Psoas muscle (tissue), 8 donors: ENCODE measurements around the gene GID8. TPM values are rescaled to one million over a fixed set of nuclear protein-coding genes. Genes with fewer than 3 reads are reported as not detected.

ENCODE experiments used
- ATAC-seq, 4 donors: fragments of 200-7000 bp; cut with Tn5 transposase; one replicate each; pipeline ENCODE4 v1.9.1; 2020; ENCODE audit warnings: moderate library complexity in 3 of 4, mild to moderate bottlenecking in 2 of 4
- DNase-seq, 2 donors: peaks; one replicate each; pipeline ENCODE4 v3.0.0-alpha.2; 2020
- H3K27ac ChIP-seq: fragments of 200-600 bp; one replicate; pipeline ENCODE4 v1.8.0; 2022
- H3K27me3 ChIP-seq, 3 donors: fragments of 200-600 bp in 1 of 3; one replicate each; pipeline versions ENCODE4 v1.6.1 to v1.8.0; 2013 to 2022; ENCODE audit warnings: low read length in 2 of 3, mild to moderate bottlenecking in 2 of 3, moderate library complexity in 1 of 3; ENCODE audit not compliant: insufficient read depth in 3 of 3
- H3K36me3 ChIP-seq, 2 donors: fragments of 200-600 bp in 1 of 2; one replicate each; pipeline versions ENCODE4 v1.6.1 to v1.8.0; 2013 to 2022; ENCODE audit warnings: low read depth in 1 of 2, mild to moderate bottlenecking in 1 of 2, moderate library complexity in 1 of 2; ENCODE audit not compliant: insufficient read depth in 1 of 2
- H3K4me1 ChIP-seq: fragments of 200-600 bp; one replicate; pipeline ENCODE4 v1.8.0; 2022
- H3K4me3 ChIP-seq: fragments of 200-600 bp; one replicate; pipeline ENCODE4 v1.8.0; 2022; ENCODE audit warnings: mild to moderate bottlenecking
- H3K9me3 ChIP-seq: fragments of 200-600 bp; one replicate; pipeline ENCODE4 v1.8.0; 2022
- WGBS, 3 donors: extraction: QIAGEN DNeasy Blood & Tissue Kit; methylation state at CpG; one replicate each; pipeline versions ENCODE4 v1.1.6 to v1.1.7; 2013; 5-methylcytosine and 5-hydroxymethylcytosine counted together
- intact Hi-C, 2 donors: fragments of 100-400 bp; cut with DNase I; formaldehyde crosslinking; loops; one replicate each; pipeline versions ENCODE4 v1.11.0 to v1.14.2; 2022
- long read RNA-seq, 2 donors: library from polyadenylated mRNA; unstranded; transcript quantifications; one replicate each; pipeline ENCODE4 v2.0.0, GENCODE V29; 2021
- polyA plus RNA-seq, 3 donors: library from polyadenylated mRNA; stranded (reverse); fragments of 200-250 nt; gene quantifications; one replicate each; pipeline ENCODE4 v1.2.3, GENCODE V29; 2013
- total RNA-seq, 4 donors: library from RNA; stranded (reverse); fragmentation: NEBNext Ultra II Directional in 2 of 4; extraction: Animal tissue kit (Norgen Biotek cat#: 25700) in 2 of 4; gene quantifications; one replicate each; pipeline versions ENCODE4 v1.2.1 to v1.2.4, GENCODE V29; 2021 to 2023
- TF ChIP-seq, protein P1 (sequence below): fragments of 200-600 bp; IDR thresholded peaks from one replicate; pipeline ENCODE4 v1.8.0; 2022; ENCODE audit warnings: antibody characterized with exemption
- donor health status: healthy with polysubstance abuse.
- donor health status: DM: no; HTN: no; CAD: no; lungs with moderate emphysema.
- donor health status: Bipolar disorder and iron deficiency.
- donor health status: healthy.
- donor health status: DM: yes; HTN: yes; CAD: no.
- donor health status: DM: no; HTN: no; CAD: no.
- donor health status: DM: no; HTN: no; CAD: no.
- donor health status: DM: yes; HTN: yes; CAD: no.

The GID8 gene
- total RNA-seq (10 to 100 TPM; 12.8 to 14.9 (median 14.3) TPM), polyA plus RNA-seq (10 to 100 TPM in 2 of 3 donors, 1 to 10 TPM in 1; 7.3 to 15.9 (median 14.2) TPM)
- long read RNA-seq, donor 1, full-length matches to known transcripts: 21 of 24 reads
- long read RNA-seq, donor 1, partial matches to known transcripts: 1 of 24 reads
- long read RNA-seq, donor 1, other reads (novel, unspliced or antisense): 2 of 24 reads
- long read RNA-seq, donor 2, full-length matches to known transcripts: 37 of 47 reads
- long read RNA-seq, donor 2, partial matches to known transcripts: 7 of 47 reads
- long read RNA-seq, donor 2, other reads (novel, unspliced or antisense): 3 of 47 reads

DNA sequence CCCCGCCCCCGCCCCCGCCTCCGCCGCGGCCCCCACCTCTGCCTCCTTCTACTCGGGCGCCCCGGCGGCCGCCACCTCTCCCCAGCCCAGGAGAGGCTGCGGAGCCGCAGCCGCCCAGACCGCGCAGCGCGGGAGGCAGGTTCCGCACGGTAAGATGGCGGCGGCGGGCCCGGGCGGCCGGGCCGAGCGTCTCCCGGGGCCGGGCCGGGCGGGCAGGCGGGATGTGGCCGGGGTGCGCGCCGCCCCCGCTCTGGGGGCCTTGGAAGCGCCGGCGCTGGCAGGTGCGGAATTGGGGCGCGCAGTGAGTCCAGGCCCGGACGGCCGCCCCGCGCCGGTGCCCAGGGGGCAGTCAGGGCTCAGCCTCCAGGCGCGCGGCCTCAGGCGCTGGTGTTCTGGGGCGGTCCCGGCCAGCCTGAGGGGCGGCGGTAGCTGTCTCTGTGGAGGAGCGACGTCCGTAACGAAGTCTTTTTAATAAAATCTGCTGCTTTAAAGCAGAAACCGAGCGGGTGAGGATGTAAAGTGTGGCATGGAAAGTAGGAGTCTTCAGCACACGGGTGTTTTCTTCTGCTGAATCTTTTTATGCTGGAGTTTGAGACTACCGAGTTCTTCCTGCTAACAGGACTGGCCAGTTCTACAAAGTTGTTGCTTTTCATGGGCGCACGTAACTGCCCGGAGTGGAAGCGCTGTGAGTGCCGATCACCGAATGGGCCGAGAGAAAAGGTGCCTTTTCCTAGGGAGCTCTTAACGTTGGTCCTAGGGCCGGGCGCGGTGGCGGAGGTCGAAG lies at the start of gene GID8:
TSS of gene GID8 (plus strand) at position 43 of the 784 bp plus-strand sequence. CDS start 3,356 bp downstream, outside the sequence.
- Histone ChIP-seq H3K27me3 (no peaks in the 10 kb centered on the region), H3K27ac (peak within 1 kb of the TSS; percentile 93), H3K4me3 (peak within 1 kb of the TSS; percentile 93), H3K9me3 (no peaks in the 10 kb centered on the region), H3K36me3 (peaks cover under 1 to 40% of the 10 kb centered on the region in 2 donors), H3K4me1 (peaks cover 34% of the 10 kb centered on the region)
- DNase-seq (peak; percentile 62 to 76), ATAC-seq (peak; percentile 26 to 43 (median 42))
- WGBS, 3 donors: 0% methylated on average over 50 to 79 of the region's 79 CpGs
- TF ChIP-seq, protein P1, sequence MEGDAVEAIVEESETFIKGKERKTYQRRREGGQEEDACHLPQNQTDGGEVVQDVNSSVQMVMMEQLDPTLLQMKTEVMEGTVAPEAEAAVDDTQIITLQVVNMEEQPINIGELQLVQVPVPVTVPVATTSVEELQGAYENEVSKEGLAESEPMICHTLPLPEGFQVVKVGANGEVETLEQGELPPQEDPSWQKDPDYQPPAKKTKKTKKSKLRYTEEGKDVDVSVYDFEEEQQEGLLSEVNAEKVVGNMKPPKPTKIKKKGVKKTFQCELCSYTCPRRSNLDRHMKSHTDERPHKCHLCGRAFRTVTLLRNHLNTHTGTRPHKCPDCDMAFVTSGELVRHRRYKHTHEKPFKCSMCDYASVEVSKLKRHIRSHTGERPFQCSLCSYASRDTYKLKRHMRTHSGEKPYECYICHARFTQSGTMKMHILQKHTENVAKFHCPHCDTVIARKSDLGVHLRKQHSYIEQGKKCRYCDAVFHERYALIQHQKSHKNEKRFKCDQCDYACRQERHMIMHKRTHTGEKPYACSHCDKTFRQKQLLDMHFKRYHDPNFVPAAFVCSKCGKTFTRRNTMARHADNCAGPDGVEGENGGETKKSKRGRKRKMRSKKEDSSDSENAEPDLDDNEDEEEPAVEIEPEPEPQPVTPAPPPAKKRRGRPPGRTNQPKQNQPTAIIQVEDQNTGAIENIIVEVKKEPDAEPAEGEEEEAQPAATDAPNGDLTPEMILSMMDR: no peak
- intact Hi-C loops: loop anchor here (5.0 to 10.0 kb wide), 2 partner anchors 36 to 133 kb away; partner anchors contain the start of gene OGFR (in 1 of the 2)

DNA sequence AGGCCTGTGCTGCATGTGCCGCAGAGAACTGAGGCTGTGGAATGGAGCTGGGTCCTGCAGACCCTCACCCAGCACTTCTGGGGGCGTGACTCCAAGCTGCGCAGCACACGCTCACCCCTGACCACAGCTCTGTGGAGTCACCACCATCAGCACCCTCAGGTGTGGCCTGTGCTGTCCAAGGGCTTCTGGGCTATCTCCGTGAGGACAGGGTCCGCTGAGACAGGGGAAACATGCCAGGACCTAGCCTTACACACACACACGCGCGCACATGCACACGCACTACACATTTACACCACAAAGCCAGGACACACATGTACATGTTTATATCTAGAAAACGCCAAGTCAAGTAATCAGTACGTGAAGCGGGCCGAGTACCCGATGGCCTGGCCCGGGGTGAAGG lies 49.5 kb upstream of the GID8 start:
- peak in 1 of 2 donors; percentile 27 for DNase-seq
- WGBS, 3 donors: 91 to 95% (median 95%) methylated on average over 16 of the region's 16 CpGs
- Histone ChIP-seq H3K9me3 (no peaks in the 10 kb centered on the region), H3K27me3 (no peaks in the 10 kb centered on the region), H3K27ac (no peak overlapping the region), H3K36me3 (peaks cover 14 to 77% of the 10 kb centered on the region in 2 donors), H3K4me3 (no peak overlapping the region), H3K4me1 (no peaks in the 10 kb centered on the region)
- no peak for ATAC-seq
- intact Hi-C loops: no loop called here
- TF ChIP-seq, protein P1: no peak

DNA sequence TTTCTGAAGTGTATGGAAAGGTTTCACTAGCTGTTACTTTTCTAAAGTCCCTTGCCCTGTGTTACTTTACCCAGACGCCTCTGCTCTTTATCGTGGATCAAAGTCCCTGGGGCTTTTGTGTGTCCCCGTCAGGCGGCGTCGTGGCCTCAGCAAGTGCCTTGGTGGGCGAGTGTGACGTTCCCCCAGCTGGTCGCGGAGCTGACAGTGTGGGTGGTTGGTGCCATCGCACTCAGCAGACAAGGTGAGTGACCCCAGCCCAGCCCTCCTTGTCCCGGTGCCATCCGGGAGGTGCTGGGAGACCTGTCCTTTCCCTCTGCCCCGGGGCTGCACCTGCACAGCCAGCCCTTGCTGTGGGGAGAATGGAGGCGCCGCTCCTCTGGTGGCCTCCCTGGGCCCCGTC lies 49.0 kb upstream of the GID8 start:
- no peak overlapping the region for H3K27ac ChIP-seq
- peaks cover 19 to 82% of the 10 kb centered on the region in 2 donors for H3K36me3 ChIP-seq
- TF ChIP-seq, protein P1: no peak
- WGBS, 3 donors: 90 to 96% (median 94%) methylated on average over 16 to 17 of the region's 17 CpGs
- no peaks in the 10 kb centered on the region for H3K27me3 ChIP-seq
- peak in 1 of 2 donors; percentile 44 for DNase-seq
- no peak overlapping the region for H3K4me3 ChIP-seq
- intact Hi-C loops: no loop called here
- H3K4me1 ChIP-seq: no peaks in the 10 kb centered on the region
- no peaks in the 10 kb centered on the region for H3K9me3 ChIP-seq
- no peak for ATAC-seq

DNA sequence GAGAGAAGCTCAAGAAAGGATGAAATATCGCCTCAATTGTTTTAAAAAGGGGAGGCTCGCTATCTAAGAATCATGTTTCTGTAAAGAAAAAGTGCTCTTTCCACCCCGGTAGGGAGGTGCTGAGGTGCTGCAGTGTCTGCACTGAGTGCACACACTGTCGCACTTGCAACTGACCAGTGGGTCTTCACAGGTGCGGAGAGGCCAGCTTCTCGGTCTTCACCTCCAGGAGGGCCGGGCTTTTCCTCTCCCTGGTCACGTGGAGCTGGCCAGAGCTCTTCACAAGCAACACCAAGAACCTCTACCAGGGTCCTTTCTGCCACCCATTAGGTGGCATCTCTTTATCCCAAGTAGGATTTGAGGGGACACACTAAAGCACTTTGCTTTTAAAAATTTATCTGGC lies 48.5 kb upstream of the GID8 start:
- peaks cover 21 to 87% of the 10 kb centered on the region in 2 donors for H3K36me3 ChIP-seq
- no peak for DNase-seq
- no peak overlapping the region for H3K4me3 ChIP-seq
- 89 to 92% (median 91%) methylated on average over 8 of the region's 8 CpGs for WGBS, 3 donors
- H3K9me3 ChIP-seq: no peaks in the 10 kb centered on the region
- ATAC-seq: no peak
- intact Hi-C loops: no loop called here
- TF ChIP-seq, protein P1: no peak
- H3K4me1 ChIP-seq: no peaks in the 10 kb centered on the region
- H3K27ac ChIP-seq: no peak overlapping the region
- no peaks in the 10 kb centered on the region for H3K27me3 ChIP-seq
